HFFc6 (cell line): ENCODE measurements around the gene EIF1. TPM values are rescaled to one million over a fixed set of nuclear protein-coding genes. Genes with fewer than 3 reads are reported as not detected.

Experiments used
- DNase-seq: peaks from one replicate; pipeline ENCODE4 v3.0.0-alpha.2; 2018
- H3K27ac Mint-ChIP-seq: 2 replicates; pipeline ENCODE4 v1.8.0; 2020; ENCODE audit warnings: mild to moderate bottlenecking, mixed read lengths
- H3K27me3 Mint-ChIP-seq: 2 replicates; pipeline ENCODE4 v1.8.0; 2021; ENCODE audit warnings: mild to moderate bottlenecking, moderate library complexity, mixed read lengths; ENCODE audit not compliant: insufficient read depth
- H3K36me3 Mint-ChIP-seq: 2 replicates; pipeline ENCODE4 v1.8.0; 2021; ENCODE audit warnings: low read depth, mixed read lengths
- H3K4me1 Mint-ChIP-seq: 2 replicates; pipeline ENCODE4 v1.8.0; 2020; ENCODE audit warnings: low read depth, mixed read lengths
- H3K4me3 Mint-ChIP-seq: 2 replicates; pipeline ENCODE4 v1.8.0; 2020; ENCODE audit warnings: mild to moderate bottlenecking, moderate library complexity, mixed read lengths
- H3K9me3 Mint-ChIP-seq: 2 replicates; pipeline ENCODE4 v1.8.0; 2020; ENCODE audit warnings: mild to moderate bottlenecking, mixed read lengths
- total RNA-seq, 6 experiments: library from RNA; stranded (reverse); fragmentation: NEBNext Ultra II Directional; extraction: Animal tissue kit (Norgen Biotek cat#: 25700); gene quantifications; 2 replicates in 1 of 6; 3 replicates in 5 of 6; pipeline ENCODE4 v1.2.3, GENCODE V29; 2021
- TF ChIP-seq, protein P1 (sequence below): fragments of 200-600 bp; sonication (generic); IDR thresholded peaks from 2 replicates; pipeline ENCODE4 v1.5.0; 2021; ENCODE audit warnings: antibody characterized with exemption, mild to moderate bottlenecking

Gene EIF1
- total RNA-seq, 6 experiments from 2014 or later: 723 to 810 (median 781) TPM

DNA sequence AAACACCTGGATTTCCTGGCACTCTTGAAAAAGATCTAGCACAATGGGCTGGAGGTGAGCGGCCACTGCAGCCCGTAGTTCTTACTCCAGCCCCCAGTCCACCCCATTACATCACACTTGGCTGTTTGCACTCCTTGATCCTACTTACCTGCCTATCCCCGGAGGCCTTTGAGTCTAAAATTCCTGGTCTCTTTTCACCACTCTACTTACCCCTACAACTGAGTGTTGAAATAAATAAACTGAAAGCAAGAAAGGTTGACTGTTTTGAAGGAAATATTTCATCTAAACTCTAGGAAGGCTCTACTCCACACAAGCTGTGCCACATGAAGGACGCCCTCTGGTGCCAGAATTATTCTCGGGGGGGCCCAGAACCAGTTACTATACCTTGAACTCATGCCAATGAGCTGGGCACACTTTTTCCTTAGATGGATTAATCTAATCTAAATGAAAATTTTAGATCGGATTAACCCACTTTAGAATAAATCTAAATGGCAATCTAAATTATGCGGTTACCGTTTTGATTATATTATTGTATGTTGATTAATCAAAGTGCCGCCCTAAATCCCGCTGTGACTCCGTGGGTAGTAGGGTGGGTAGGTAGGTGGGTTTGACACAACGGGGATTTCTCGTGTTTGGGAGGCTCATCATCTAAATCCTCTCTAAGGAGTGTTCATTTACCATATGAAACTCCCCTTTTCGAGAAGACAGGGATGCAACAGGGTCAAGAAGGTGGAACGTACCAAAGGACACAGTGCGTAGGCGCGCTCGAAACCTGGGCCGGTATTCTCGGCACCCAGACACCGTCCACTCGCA, 651 bp upstream of the EIF1 start:
- peaks cover 40% of the 10 kb centered on the region for H3K36me3 Mint-ChIP-seq
- H3K27me3 Mint-ChIP-seq: peaks cover 23% of the 10 kb centered on the region
- peak overlapping the region; percentile 95 for H3K4me3 Mint-ChIP-seq
- DNase-seq: no peak
- peak overlapping the region; percentile 99 for H3K27ac Mint-ChIP-seq
- peaks cover 34% of the 10 kb centered on the region for H3K4me1 Mint-ChIP-seq
- TF ChIP-seq, protein P1, sequence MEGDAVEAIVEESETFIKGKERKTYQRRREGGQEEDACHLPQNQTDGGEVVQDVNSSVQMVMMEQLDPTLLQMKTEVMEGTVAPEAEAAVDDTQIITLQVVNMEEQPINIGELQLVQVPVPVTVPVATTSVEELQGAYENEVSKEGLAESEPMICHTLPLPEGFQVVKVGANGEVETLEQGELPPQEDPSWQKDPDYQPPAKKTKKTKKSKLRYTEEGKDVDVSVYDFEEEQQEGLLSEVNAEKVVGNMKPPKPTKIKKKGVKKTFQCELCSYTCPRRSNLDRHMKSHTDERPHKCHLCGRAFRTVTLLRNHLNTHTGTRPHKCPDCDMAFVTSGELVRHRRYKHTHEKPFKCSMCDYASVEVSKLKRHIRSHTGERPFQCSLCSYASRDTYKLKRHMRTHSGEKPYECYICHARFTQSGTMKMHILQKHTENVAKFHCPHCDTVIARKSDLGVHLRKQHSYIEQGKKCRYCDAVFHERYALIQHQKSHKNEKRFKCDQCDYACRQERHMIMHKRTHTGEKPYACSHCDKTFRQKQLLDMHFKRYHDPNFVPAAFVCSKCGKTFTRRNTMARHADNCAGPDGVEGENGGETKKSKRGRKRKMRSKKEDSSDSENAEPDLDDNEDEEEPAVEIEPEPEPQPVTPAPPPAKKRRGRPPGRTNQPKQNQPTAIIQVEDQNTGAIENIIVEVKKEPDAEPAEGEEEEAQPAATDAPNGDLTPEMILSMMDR: peak; percentile 76
- peaks cover 14% of the 10 kb centered on the region for H3K9me3 Mint-ChIP-seq

DNA sequence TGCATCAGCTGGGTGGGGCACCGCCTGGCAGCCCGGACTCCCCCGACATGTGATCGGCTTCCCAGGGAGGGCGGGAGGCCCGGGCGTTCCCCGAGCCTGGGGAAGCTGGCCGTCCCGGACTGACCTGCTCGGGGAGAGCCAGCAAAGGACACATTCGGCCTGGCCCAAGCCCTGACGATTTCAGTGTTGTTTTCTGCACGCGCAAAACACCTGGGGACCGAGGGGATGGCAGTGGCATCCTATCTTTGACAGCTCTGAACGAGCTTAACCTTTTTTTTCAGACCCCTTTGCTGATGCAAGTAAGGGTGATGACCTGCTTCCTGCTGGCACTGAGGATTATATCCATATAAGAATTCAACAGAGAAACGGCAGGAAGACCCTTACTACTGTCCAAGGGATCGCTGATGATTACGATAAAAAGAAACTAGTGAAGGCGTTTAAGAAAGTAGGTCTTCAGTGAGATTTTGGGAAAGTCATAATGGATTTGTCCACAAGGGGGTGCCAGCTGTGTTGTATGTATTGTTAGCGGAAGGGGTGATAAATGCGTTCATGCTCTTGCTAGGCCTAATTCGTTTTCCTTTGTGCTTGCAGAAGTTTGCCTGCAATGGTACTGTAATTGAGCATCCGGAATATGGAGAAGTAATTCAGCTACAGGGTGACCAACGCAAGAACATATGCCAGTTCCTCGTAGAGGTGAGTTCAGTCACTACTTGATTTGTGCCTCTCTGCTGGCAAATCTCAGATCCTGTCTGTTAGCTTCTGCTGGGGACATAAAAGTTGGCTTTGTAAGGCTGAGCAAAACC, 1.0 kb downstream of the EIF1 start:
- peaks cover 37% of the 10 kb centered on the region for H3K27me3 Mint-ChIP-seq
- peak overlapping the region; percentile 99 for H3K27ac Mint-ChIP-seq
- TF ChIP-seq, protein P1: peak; percentile 93
- H3K9me3 Mint-ChIP-seq: peaks cover 14% of the 10 kb centered on the region
- H3K36me3 Mint-ChIP-seq: peaks cover 45% of the 10 kb centered on the region
- peak overlapping the region; percentile 95 for H3K4me3 Mint-ChIP-seq
- H3K4me1 Mint-ChIP-seq: peaks cover 34% of the 10 kb centered on the region
- DNase-seq: peak; percentile 56

DNA sequence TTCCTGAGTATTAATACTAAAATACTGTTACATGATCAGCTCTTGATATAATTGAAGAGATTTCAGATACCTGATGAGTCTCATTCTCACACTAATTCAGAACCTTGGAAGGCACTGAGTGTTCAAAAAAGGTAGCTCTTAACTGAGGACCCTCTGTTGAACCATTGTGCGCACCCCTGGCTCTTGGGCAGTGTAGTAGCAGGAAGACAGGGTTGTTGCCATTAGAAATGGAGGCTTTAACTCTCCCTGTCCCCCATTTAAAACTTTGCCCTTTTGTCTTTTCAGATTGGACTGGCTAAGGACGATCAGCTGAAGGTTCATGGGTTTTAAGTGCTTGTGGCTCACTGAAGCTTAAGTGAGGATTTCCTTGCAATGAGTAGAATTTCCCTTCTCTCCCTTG, 1.8 kb downstream of the EIF1 start:
- DNase-seq: no peak
- Mint-ChIP-seq H3K36me3 (peaks cover 45% of the 10 kb centered on the region), H3K4me1 (peaks cover 38% of the 10 kb centered on the region), H3K27me3 (peaks cover 42% of the 10 kb centered on the region), H3K9me3 (peaks cover 14% of the 10 kb centered on the region), H3K4me3 (peak overlapping the region; percentile 95), H3K27ac (peak overlapping the region; percentile 99)
- TF ChIP-seq, protein P1: no peak

DNA sequence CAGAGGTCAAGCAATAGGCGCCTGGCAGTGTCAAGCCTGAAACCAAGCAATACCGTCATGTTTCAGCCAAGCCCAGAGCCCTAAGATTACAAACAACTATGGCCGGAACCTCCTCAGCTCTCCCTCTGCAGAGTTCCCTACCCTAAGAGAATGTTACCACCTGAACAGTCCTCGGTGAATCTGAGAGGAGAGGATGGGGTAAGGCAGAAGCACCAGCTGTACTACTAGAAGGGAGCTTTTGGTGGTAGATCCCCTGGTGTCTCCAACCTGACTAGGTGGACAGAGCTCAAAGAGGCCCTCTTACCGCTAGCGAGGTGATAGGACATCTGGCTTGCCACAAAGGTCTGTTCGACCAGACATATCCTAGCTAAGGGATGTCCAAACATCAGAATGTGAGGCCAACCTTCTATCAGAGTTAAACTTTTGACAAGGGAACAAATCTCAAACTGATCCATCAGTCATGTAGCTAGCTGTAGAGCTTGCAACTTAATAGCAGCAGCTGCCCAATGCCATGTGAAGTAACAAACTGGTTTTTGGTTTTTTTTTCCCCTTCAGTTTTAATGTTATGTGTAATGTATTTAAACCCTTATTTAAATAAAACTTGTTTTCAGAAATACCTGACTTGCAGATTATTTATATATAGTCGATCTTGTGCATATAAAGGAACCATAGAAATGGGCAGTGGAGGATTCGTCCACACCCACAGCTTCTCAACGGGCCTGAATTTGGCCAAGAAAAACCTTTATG, 2.5 kb downstream of the EIF1 start:
- peak overlapping the region; percentile 99 for H3K27ac Mint-ChIP-seq
- H3K9me3 Mint-ChIP-seq: peaks cover 11% of the 10 kb centered on the region
- H3K27me3 Mint-ChIP-seq: peaks cover 45% of the 10 kb centered on the region
- peak overlapping the region; percentile 95 for H3K4me3 Mint-ChIP-seq
- peaks cover 45% of the 10 kb centered on the region for H3K36me3 Mint-ChIP-seq
- no peak for DNase-seq
- peaks cover 44% of the 10 kb centered on the region for H3K4me1 Mint-ChIP-seq
- TF ChIP-seq, protein P1: no peak
